ENCODE measurements around the gene CCDC157.

GRCh38 chr22:30416403-30416802 lies 59.6 kb downstream of the CCDC157 start:
- TF ChIP-seq CTCF (IDR thresholded peaks at IDR 0.05) (no peak), POLR2A (IDR thresholded peaks at IDR 0.05) (no peak)
